Natural killer cell (primary cell): ENCODE measurements around the gene GRIN2A. TPM values are rescaled to one million over a fixed set of nuclear protein-coding genes. Genes with fewer than 3 reads are reported as not detected.

Experiments
- ATAC-seq, 3 donors: fragments of 150-1000 bp in 2 of 3; fragments of 200-7000 bp in 1 of 3; cut with Tn5 transposase; 1 replicate in 1 of 3; 2 replicates in 2 of 3; pipeline ENCODE4 v1.10.0; 2021; ENCODE audit warnings: mild to moderate bottlenecking in 2 of 3, moderate library complexity in 2 of 3
- DNase-seq, 2 donors: peaks; one replicate each; pipeline versions ENCODE4 v3.0.0 to v3.0.0-alpha.2; 2013 to 2021; ENCODE audit warnings: mixed read lengths in 1 of 2
- H3K27ac ChIP-seq: one replicate; pipeline ENCODE4 v1.5.1; 2013; ENCODE audit warnings: mild to moderate bottlenecking, low read length
- H3K27me3 ChIP-seq: one replicate; pipeline ENCODE4 v1.6.1; 2013; ENCODE audit warnings: low read length; ENCODE audit not compliant: control insufficient read depth, insufficient read depth
- H3K36me3 ChIP-seq: one replicate; pipeline ENCODE4 v1.6.1; 2013; ENCODE audit warnings: low read length; ENCODE audit not compliant: control insufficient read depth, insufficient read depth
- H3K4me1 ChIP-seq: one replicate; pipeline ENCODE4 v1.6.1; 2013; ENCODE audit warnings: low read length; ENCODE audit not compliant: control insufficient read depth, insufficient read depth
- H3K4me3 ChIP-seq: one replicate; pipeline ENCODE4 v1.5.1; 2013; ENCODE audit warnings: low read length
- H3K9me3 ChIP-seq: one replicate; pipeline ENCODE4 v1.6.1; 2013; ENCODE audit warnings: low read length; ENCODE audit not compliant: control insufficient read depth, insufficient read depth
- H3K27ac Mint-ChIP-seq, 2 donors: one replicate each; pipeline ENCODE4 v1.8.0; 2022; ENCODE audit warnings: mild to moderate bottlenecking in 2 of 2, mixed read lengths in 2 of 2, moderate library complexity in 1 of 2
- H3K27me3 Mint-ChIP-seq, 2 donors: one replicate each; pipeline ENCODE4 v1.8.0; 2022; ENCODE audit warnings: low read depth in 2 of 2, mixed read lengths in 2 of 2
- H3K36me3 Mint-ChIP-seq: one replicate; pipeline ENCODE4 v1.8.0; 2022; ENCODE audit warnings: mixed read lengths
- H3K4me1 Mint-ChIP-seq, 2 donors: one replicate each; pipeline ENCODE4 v1.8.0; 2022; ENCODE audit warnings: mixed read lengths in 2 of 2
- H3K4me3 Mint-ChIP-seq: one replicate; pipeline ENCODE4 v1.8.0; 2022; ENCODE audit warnings: mild to moderate bottlenecking, moderate library complexity, mixed read lengths
- H3K9me3 Mint-ChIP-seq, 2 donors: one replicate each; pipeline ENCODE4 v1.8.0; 2022; ENCODE audit warnings: mixed read lengths in 2 of 2
- CTCF ChIP-seq: fragments of 200-600 bp; IDR thresholded peaks from one replicate; pipeline ENCODE4 v1.8.0; 2022; ENCODE audit warnings: antibody characterized with exemption
- WGBS: methylation state at CpG from one replicate; pipeline ENCODE4 v1.1.7; 2013; ENCODE audit warnings: missing lambda C conversion rate; ENCODE audit not compliant: insufficient coverage; 5-methylcytosine and 5-hydroxymethylcytosine counted together
- intact Hi-C: fragments of 100-400 bp; cut with micrococcal nuclease; formaldehyde crosslinking; loops from one replicate; pipeline ENCODE4 v1.14.2; 2022
- total RNA-seq, 4 donors: library from RNA; stranded (reverse); fragments of 120-200 nt in 1 of 4; gene quantifications; one replicate each; pipeline versions ENCODE4 v1.2.3 to v1.2.4, GENCODE V29; 2013 to 2022

GRIN2A gene
- total RNA-seq, 3 donors from 2014 or later (not counting 1 experiment from before 2014, with no cell fraction given) = not detected

- Histone ChIP-seq H3K9me3 (no peaks in the 10 kb centered on the region), H3K4me1 (no peaks in the 10 kb centered on the region), H3K4me3 (no peak overlapping the region), H3K27me3 (no peaks in the 10 kb centered on the region), H3K36me3 (no peaks in the 10 kb centered on the region), H3K27ac (no peak overlapping the region)
- ATAC-seq (no peak), DNase-seq (no peak)
- Mint-ChIP-seq H3K4me1 (no peaks in the 10 kb centered on the region), H3K27ac (no peak overlapping the region), H3K27me3 (peaks cover 17 to 38% of the 10 kb centered on the region in 2 donors), H3K9me3 (peaks cover 0 to 2% of the 10 kb centered on the region in 2 donors), H3K36me3 (no peaks in the 10 kb centered on the region), H3K4me3 (no peak overlapping the region)
- no peak for TF ChIP-seq CTCF
- 87% methylated on average over 8 of the region's 8 CpGs for WGBS
- intact Hi-C loops = no loop called here
Measured at GRCh38 chr16:10153985-10154384, 28.2 kb downstream of the GRIN2A start.

- H3K9me3 ChIP-seq = no peaks in the 10 kb centered on the region
- DNase-seq = no peak
- 80% methylated on average over 6 of the region's 6 CpGs for WGBS
- H3K4me3 ChIP-seq = no peak overlapping the region
- Mint-ChIP-seq H3K27me3 (peaks cover 17 to 29% of the 10 kb centered on the region in 2 donors), H3K4me3 (no peak overlapping the region), H3K9me3 (no peaks in the 10 kb centered on the region), H3K4me1 (no peaks in the 10 kb centered on the region), H3K36me3 (no peaks in the 10 kb centered on the region), H3K27ac (no peak overlapping the region)
- H3K36me3 ChIP-seq = no peaks in the 10 kb centered on the region
- no peak overlapping the region for H3K27ac ChIP-seq
- intact Hi-C loops = no loop called here
- ATAC-seq = no peak
- no peaks in the 10 kb centered on the region for H3K27me3 ChIP-seq
- no peak for TF ChIP-seq CTCF
- H3K4me1 ChIP-seq = no peaks in the 10 kb centered on the region
Measured at GRCh38 chr16:10151718-10152117, 30.5 kb downstream of the GRIN2A start.

GRCh38 chr16:10150906-10151305, 31.3 kb downstream of the GRIN2A start:
- intact Hi-C loops = no loop called here
- 86% methylated on average over 4 of the region's 4 CpGs for WGBS
- no peaks in the 10 kb centered on the region for H3K36me3 Mint-ChIP-seq
- no peak overlapping the region for H3K4me3 Mint-ChIP-seq
- Histone ChIP-seq H3K27ac (no peak overlapping the region), H3K27me3 (no peaks in the 10 kb centered on the region), H3K36me3 (no peaks in the 10 kb centered on the region), H3K9me3 (no peaks in the 10 kb centered on the region), H3K4me3 (no peak overlapping the region), H3K4me1 (no peaks in the 10 kb centered on the region)
- H3K27me3 Mint-ChIP-seq = peaks cover 13 to 21% of the 10 kb centered on the region in 2 donors
- TF ChIP-seq CTCF = no peak
- H3K9me3 Mint-ChIP-seq = no peaks in the 10 kb centered on the region
- H3K27ac Mint-ChIP-seq = no peak overlapping the region
- no peaks in the 10 kb centered on the region for H3K4me1 Mint-ChIP-seq
- ATAC-seq (no peak), DNase-seq (no peak)

GRCh38 chr16:10145542-10146035, 36.6 kb downstream of the GRIN2A start:
- TF ChIP-seq CTCF = no peak
- intact Hi-C loops = no loop called here
- Histone ChIP-seq H3K36me3 (no peaks in the 10 kb centered on the region), H3K9me3 (no peaks in the 10 kb centered on the region), H3K4me1 (no peaks in the 10 kb centered on the region), H3K27me3 (no peaks in the 10 kb centered on the region), H3K4me3 (no peak overlapping the region), H3K27ac (no peak overlapping the region)
- no peaks in the 10 kb centered on the region for H3K9me3 Mint-ChIP-seq
- ATAC-seq = no peak
- no peak overlapping the region for H3K4me3 Mint-ChIP-seq
- WGBS = 87% methylated on average over 4 of the region's 4 CpGs
- no peak for DNase-seq
- H3K27me3 Mint-ChIP-seq = peaks cover 0 to 4% of the 10 kb centered on the region in 2 donors
- H3K27ac Mint-ChIP-seq = no peak overlapping the region
- H3K36me3 Mint-ChIP-seq = no peaks in the 10 kb centered on the region
- no peaks in the 10 kb centered on the region for H3K4me1 Mint-ChIP-seq
